ENCODE measurements around the gene TBC1D16.
"Not testable (repeated sequence)": the region's sequence is repeated elsewhere in the genome, so short reads cannot be mapped to it uniquely, and the experiment has no call there.

DNA sequence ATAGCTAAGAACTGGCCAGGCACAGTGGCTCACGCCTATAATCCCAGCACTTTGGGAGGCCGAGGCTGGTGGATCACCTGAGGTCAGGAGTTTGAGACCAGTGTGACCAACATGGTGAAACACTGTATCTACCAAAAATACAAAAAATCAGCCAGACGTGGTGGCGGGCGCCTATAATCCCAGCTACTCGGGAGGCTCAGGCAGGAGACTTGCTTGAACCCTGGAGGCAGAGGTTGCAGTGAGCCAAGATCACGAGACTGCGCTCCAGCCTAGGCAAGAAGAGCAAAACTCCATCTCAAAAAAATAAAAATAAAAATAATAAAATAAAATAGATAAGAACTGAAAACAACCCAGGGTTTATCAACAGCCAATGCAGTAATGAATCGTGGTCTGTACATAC, 74.1 kb downstream of the TBC1D16 start:
- TF ChIP-seq CTCF (conservative IDR thresholded peaks at IDR 0.05; ENCODE audit: low read length); EZH2phosphoT487 (IDR thresholded peaks at IDR 0.05; ENCODE audit: borderline replicate concordance): not testable (repeated sequence)

Measured in Loucy (cell line).